Inflammatory macrophage (primary cell): Measurements from ENCODE around the gene TFAP2B.

Source experiments
- DNase-seq, 2 donors: peaks; one replicate each; pipeline ENCODE4 v3.0.0-alpha.2; 2020 to 2022

TFAP2B gene

DNA sequence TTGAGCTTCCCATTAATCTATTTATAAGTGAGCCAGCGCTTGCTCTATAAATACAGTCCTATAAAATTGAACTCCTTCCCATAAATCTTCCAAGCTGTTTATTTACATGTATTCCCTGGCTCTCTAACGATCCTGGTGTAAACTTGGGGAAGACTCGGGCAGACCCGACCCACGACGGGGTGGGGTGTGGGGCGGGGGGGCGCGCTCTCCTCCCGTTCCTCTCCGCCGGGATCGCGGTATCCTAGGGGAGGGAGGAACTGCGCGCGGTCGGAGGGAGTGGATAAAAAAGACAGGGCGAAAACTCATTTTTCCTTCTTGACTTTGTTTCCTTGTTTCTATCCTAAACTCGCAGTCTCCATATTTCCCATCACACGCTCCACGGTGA is 31.1 kb downstream of the TFAP2B start:
- no peak for DNase-seq

- no peak for DNase-seq
These were observed 31.8 kb downstream of the TFAP2B start for GRCh38 chr6:50850223-50851048.

- no peak for DNase-seq
These were observed 32.6 kb downstream of the TFAP2B start for GRCh38 chr6:50851049-50851845.

DNA sequence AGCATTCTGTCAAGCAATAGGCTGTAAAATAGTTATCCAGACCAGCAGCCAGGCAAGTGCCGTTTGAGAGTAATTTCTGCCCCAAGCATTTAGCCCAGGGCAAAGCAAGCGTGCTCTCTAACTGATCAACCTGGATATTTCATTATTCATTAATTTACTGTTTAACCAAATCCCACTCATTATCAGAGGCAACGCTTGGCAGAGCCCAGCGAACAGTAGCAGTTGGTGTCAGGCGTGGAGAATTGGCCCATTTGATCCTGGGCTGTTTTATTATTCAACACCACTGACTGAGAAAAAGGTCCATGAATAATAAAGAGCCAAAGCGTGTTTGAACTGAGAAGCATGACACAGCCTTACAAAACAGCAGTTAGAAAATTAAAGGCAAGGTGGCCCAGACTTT is 35.3 kb downstream of the TFAP2B start:
- DNase-seq: no peak

DNA sequence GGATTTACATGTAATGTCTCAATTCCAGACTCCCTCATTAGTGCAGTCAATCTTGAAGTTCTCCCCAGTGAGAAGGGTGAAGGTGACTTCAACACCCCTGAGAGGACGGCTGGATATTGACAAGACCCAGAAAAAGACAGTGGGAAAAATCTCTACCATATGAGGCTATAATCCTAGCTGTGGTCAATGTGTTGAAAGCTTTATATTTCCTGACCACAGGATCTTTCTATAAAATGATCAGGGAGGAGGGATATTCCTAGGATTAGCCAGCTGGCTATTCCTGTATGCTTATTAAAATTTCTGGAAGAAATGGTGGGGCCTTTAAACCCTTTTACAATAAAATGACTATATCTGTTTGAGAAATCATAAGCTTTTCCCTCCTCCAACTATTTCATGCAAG is 43.0 kb downstream of the TFAP2B start:
- no peak for DNase-seq

DNA sequence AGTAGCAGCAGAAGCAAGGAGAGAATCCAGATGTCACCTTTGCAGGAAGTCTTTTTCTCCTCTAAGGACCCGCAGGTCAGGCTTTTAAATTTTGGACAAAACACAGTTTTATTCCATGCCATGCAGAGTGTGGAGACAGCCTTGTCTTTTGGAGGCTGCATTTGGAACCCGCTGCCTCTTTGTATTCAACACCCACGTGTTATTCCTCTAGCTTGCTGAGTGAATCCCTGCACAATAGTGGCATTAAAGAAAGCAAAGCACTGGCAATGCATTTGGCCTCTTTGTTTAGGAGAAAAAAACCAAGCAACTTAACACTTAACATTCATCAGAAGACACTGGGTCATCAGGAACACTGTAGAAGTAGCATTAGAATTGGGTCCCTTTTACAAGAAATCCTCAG is 43.5 kb downstream of the TFAP2B start:
- no peak for DNase-seq

- no peak for DNase-seq
These were observed 45.9 kb downstream of the TFAP2B start for GRCh38 chr6:50864601-50865000.

- DNase-seq: no peak
These were observed 49.8 kb downstream of the TFAP2B start for GRCh38 chr6:50868466-50868865.

DNA sequence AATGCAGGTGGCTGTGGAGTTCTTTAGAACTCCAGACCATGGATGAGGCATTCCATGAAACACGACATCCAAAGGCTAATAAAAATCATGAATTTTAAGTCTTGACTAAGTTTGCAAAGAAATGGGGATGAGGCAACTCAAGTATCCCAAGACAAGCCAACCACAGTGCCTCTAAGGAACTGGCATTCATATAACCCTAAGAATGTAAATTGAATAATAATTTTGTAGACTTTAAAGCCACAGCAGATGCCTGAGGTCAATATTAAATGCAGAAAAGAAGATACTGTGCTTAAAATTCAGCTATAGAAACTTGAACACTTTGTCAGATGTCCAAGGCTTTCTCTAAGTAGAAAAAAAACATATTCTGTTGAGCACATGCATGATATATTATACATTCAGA is 54.5 kb downstream of the TFAP2B start:
- DNase-seq: no peak

GRCh38 chr6:50884364-50884763 is 65.7 kb downstream of the TFAP2B start:
- DNase-seq: no peak

GRCh38 chr6:50887112-50887511 is 68.4 kb downstream of the TFAP2B start:
- no peak for DNase-seq

DNA sequence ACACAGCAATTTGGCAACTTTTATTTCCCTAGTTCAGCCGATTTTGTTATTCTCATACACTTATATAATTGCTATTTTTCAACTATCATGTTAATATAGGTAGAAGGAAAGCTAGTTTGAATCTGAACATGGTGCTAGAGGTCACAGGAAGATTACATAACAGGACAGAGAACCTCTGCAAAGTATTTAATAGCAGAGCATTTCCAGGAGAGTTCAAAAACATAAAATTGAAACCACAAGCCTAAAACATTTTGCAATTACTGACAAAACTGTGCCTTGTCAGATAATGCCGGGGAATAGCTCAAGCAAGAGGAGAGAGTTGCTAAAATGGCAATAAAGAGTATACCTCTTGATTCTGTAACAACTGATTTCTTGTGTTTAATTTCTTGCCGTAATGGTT is 70.8 kb downstream of the TFAP2B start:
- no peak for DNase-seq

DNA sequence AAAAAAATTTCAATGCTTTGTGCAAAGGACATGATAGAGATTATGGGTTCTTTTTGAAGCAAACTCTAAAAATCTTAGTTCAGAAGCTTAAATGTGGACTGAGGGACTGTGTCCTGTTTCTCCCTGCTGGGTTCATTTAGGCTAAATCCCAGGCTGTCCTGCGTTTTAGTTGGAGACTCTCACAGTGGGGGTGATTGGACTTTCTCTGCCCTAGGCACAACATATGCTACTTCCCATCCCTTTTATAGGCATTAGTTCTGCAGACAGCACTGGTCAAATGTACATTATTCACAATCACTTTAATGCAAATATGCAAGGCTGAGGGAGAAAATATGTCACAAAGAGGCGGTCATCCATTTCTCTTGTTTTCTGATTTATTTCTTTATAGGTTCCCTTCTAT is 71.3 kb downstream of the TFAP2B start:
- no peak for DNase-seq

- no peak for DNase-seq
These were observed 71.9 kb downstream of the TFAP2B start for GRCh38 chr6:50890579-50890978.

DNA sequence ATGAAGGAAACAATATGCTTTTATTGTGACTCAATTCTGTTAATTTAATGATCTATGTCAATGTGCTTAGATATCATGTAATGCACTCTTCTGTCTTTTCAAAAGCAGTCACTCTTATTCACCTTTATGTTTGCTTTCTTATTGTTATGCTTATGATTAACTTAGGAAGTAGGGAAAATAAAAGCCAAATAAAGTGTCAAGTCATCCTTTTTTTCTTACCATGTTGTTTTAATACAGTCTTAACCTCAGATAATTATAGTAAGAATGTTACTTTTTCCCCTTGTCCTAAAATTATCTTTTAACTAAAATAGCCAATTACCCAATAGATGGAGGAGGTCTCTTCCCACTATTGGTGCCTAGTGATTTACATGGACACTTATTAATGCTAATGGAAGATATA is 72.6 kb downstream of the TFAP2B start:
- no peak for DNase-seq
